Activated CD8-positive, alpha-beta memory T cell treated with anti-CD3 and anti-CD28 coated beads, Interleukin-2, amount 50 U/mL, for 4 hours (primary cell): ENCODE results near the gene LIPT2.
A peak's percentile ranks its signal among the peaks of the same experiment; 100 is the strongest.

ENCODE experiments used
- DNase-seq: peaks from one replicate; pipeline ENCODE4 v3.0.0-alpha.2; 2020

LIPT2 gene

GRCh38 chr11:74464746-74465145 is 28.8 kb downstream of the LIPT2 start:
- no peak for DNase-seq

DNA sequence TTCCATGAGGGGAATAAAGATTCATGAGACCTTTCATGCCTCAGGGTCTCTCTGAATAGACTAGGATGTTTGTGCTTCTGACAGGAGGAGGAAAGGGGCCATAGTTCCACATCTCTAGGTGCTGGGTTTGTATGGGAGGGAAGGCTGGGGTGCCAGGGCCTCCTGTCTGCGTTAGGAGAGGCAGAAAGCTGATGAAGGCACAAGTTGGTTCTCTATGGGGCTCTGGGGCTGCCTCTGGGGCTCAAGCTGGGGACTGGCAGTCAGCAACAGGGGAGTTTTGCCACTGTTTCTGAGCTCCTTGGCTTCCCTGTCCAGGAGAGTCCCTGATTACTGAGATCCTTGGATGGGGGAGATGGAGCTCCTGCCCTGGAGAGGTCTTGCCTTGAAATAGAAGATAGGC is 30.3 kb downstream of the LIPT2 start:
- DNase-seq, result no peak

- DNase-seq, result no peak
Observed at GRCh38 chr11:74462631-74463030, 30.9 kb downstream of the LIPT2 start.

DNA sequence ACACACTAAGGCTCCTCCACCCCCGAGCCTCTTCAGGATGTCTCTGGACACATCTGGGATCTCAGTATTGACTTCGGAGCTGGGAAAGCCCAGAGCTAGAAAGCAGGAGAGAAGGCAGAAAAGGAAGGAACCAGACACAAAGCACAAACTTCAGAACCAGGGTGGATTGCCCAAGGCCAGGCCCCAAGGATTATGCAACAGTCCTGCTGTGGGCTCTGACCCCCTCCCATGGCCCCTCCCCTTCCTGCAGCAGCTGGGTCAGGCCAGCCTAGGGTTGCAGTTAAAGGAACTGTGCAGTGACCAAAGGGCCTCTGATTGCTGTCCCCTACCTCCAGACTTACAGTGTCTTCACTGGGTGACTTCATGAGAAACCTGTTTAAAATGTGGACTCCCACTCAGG is 31.5 kb downstream of the LIPT2 start:
- no peak for DNase-seq

DNA sequence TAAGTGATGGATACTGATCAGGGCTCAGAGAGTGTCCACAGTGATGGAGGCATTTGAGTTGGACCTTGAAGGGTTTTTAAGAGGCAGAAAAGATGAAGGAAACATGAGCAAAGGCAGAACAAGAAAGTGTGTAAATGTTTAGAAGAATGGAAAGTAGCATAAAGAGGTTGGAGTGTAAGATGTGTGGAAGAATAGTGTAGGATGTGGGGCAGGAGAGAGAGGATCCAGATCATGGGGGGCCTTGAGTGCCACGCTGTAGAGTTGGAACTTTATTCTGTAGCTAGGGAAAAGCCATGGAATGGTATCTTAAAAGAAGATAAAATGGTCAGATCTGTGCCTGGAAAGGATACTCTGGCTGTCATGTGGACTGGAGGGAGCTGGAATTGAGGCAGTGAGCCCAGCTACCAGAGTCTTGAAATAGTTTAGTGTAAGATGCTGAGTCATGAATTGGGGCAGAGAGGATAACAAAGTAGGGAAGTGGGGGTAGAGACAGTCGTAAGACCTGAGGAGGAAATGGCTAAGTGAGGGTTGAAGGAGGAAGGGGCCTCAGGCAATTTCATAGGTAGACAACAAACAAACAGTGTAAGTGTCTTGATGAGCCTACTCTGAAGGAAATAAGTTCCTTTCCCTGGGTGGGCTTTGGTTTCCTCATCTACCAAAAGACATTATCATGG is 32.9 kb downstream of the LIPT2 start:
- no peak for DNase-seq

- no peak for DNase-seq
Observed at GRCh38 chr11:74460065-74460464, 33.5 kb downstream of the LIPT2 start.

DNA sequence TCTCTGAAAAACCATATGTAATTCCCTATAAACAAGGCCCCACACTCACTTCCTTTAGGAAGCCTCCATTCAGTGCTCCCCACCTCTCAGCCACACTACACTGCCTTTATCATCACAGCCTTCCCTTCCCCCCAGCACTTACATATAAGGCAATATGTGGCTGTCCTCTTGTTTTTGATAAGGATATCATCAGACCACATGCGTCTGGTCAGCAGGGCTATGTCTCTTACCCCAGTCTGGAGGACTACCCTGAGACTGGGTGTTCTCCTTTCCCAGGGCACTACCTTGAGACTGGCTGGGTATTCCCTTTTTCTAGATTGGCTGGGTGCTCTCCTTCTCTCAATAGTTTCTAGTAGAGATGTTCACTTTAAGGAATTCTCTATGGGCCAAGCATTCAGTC is 33.9 kb downstream of the LIPT2 start:
- DNase-seq, result no peak

- no peak for DNase-seq
Observed at GRCh38 chr11:74457356-74457755, 36.2 kb downstream of the LIPT2 start.

GRCh38 chr11:74453373-74453975 is 40.0 kb downstream of the LIPT2 start:
- peak; percentile 59 for DNase-seq

- DNase-seq, result no peak
Observed at GRCh38 chr11:74452366-74452765, 41.2 kb downstream of the LIPT2 start.

DNA sequence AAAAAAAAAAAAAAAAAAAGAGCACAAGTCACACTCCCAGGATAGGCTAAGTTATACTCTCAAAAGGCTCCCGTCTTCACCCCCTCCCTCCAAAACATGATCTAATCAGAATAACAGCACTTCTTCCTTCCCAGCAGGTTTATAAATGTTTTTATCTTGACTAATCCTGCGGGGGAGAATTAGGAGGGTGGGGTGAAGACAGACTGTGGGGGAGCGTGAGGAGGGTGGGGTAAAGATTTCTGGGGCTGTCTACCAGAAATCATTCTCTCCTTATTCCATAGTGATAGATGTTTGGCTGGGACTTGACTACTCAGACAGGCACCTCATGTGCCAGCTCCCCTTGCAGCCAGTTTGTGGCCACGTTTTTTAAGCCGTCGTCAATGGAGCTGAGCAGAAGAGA is 43.2 kb downstream of the LIPT2 start:
- no peak for DNase-seq

GRCh38 chr11:74449369-74449931 is 44.1 kb downstream of the LIPT2 start:
- no peak for DNase-seq

- no peak for DNase-seq
Observed at GRCh38 chr11:74447720-74448119, 45.8 kb downstream of the LIPT2 start.

DNA sequence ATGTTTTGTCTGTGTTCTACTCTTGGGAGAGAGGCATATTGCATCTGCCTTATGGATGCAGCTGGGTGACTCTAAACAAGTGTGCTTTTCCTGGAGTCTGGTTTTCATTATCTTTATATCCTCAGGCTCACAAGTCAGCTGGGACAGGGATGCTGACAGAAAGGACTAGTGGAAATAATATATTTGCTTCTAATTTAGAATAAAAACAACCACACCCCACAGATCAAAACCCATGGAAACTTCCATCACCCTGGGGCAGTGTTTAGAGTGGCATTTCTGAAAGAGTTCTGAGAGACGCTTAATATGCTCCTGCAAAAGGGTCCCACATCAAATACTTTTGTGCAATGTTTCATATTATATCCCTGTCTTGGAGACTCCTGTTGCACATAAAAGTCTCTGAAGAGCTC is 47.0 kb downstream of the LIPT2 start:
- no peak for DNase-seq

DNA sequence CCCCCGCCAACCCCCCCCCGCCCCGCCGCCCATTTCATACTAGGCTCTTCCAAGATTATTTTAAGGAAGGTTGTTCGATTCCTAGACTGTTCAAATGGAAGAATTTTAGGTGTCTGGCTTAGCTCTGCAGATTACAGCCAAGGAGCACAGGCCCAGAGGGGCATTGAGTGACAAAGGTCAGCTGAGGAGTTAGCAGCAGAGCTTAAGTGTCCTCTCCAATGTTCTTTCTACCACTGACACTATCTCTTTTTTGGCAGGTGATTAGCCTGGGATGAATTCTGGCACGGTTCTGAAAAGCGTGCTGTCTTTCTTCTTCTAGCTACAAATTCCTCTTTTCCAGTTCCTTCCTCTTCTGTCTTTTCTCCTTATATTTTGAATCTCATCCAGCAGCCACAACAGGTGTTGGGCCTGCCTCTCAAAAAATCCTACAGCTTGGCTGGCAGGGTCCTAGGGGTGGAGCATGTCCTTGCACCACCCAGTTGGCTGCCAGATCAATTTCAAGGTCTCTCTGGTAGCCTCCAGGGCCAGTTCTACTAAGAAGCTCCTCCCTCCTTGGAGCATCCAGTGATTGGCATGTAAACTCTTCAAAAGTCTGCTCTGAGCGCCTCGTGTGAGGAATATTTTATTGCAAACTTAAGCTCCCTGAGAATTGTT is 49.2 kb downstream of the LIPT2 start:
- no peak for DNase-seq

GRCh38 chr11:74443071-74443864 is 50.3 kb downstream of the LIPT2 start:
- no peak for DNase-seq

DNA sequence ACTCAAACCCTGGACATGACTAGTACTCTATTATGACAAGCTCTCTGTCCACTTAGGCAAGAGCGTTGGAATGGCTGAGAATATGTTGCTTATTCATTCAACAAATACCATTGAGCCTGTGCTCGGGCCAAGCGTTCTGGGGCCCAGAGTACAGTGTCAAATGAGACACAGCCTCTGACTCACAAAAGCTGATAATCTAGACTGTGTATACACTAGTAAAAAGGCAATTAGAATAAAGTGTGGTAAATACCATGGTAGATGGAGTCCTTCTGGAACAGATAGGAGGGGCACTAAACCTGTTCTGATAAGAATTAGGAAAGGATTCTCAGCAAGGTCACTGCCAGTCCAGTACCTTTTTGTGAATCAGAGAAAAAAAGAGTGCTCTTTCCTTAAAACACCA is 50.9 kb downstream of the LIPT2 start:
- DNase-seq, result no peak
